ENCODE results near the gene MRPS34.

Gene MRPS34

GRCh38 chr16:1745900-1746692 is 26.8 kb downstream of the MRPS34 start:
- Histone ChIP-seq H3K4me3 (IDR thresholded peaks at IDR 0.05; ENCODE audit: insufficient read depth, low read depth, low read length) (no peak overlapping the region), H3K9ac (no peak overlapping the region), H4K20me1 (ENCODE audit: insufficient read depth) (no peaks in the 10 kb centered on the region), H3K27me3 (ENCODE audit: insufficient read depth, low read depth) (no peaks in the 10 kb centered on the region), H3K36me3 (ENCODE audit: insufficient read depth) (no peaks in the 10 kb centered on the region), H3K27ac (no peak overlapping the region), H3K79me2 (ENCODE audit: insufficient read depth, low read depth) (no peaks in the 10 kb centered on the region), H2AFZ (ENCODE audit: low read depth) (no peak overlapping the region), H3K4me2 (no peak overlapping the region), H3K4me1 (ENCODE audit: low read depth, poor library complexity, severe bottlenecking) (no peaks in the 10 kb centered on the region)
- TF ChIP-seq CTCF (conservative IDR thresholded peaks at IDR 0.05; ENCODE audit: low read depth, low read length), result no peak

DNA sequence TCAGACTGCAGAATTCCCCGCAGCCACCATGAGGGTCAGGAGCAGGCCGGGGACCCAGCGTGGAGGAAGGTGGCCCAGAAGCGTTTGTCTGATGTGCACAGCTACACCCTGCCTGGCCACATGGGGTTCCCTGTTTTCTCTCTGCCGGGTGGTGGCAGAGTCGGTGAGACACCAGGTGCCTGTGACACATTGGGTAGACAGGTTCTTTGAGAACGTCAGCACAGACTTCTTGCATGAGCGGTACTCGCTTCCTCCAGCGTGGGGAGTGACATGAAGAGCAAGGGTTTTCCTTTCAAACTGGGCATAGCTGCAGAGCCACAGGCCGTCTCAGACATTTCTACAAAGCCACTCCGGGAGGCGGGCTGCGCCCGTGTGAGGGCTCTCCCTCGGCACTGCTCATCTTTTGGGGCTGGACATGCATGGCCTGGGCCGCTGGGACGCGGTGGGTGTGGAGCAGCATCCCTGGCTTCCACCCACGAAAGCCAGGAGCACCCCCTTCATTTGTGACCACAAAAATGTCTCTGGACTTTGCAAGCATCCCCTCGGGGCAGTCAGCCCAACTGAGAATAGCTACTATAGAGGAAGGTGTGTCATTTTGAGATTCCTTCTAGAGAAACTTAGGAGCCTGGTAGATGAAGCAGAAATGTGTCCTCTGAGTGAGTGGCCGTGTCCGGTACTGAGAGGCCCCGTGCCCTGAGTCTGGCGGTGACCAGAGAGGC is 27.6 kb downstream of the MRPS34 start:
- Histone ChIP-seq H3K9ac (no peak overlapping the region), H2AFZ (ENCODE audit: low read depth) (no peak overlapping the region), H4K20me1 (ENCODE audit: insufficient read depth) (no peaks in the 10 kb centered on the region), H3K4me1 (ENCODE audit: low read depth, poor library complexity, severe bottlenecking) (no peaks in the 10 kb centered on the region), H3K27me3 (ENCODE audit: insufficient read depth, low read depth) (no peaks in the 10 kb centered on the region), H3K36me3 (ENCODE audit: insufficient read depth) (no peaks in the 10 kb centered on the region), H3K79me2 (ENCODE audit: insufficient read depth, low read depth) (no peaks in the 10 kb centered on the region), H3K4me2 (no peak overlapping the region), H3K4me3 (IDR thresholded peaks at IDR 0.05; ENCODE audit: insufficient read depth, low read depth, low read length) (no peak overlapping the region), H3K27ac (no peak overlapping the region)
- no peak for TF ChIP-seq CTCF (conservative IDR thresholded peaks at IDR 0.05; ENCODE audit: low read depth, low read length)

- Histone ChIP-seq H3K4me2 (no peak overlapping the region), H3K4me3 (IDR thresholded peaks at IDR 0.05; ENCODE audit: insufficient read depth, low read depth, low read length) (no peak overlapping the region), H3K79me2 (ENCODE audit: insufficient read depth, low read depth) (no peaks in the 10 kb centered on the region), H3K27me3 (ENCODE audit: insufficient read depth, low read depth) (no peaks in the 10 kb centered on the region), H2AFZ (ENCODE audit: low read depth) (no peak overlapping the region), H3K4me1 (ENCODE audit: low read depth, poor library complexity, severe bottlenecking) (no peaks in the 10 kb centered on the region), H4K20me1 (ENCODE audit: insufficient read depth) (no peaks in the 10 kb centered on the region), H3K27ac (no peak overlapping the region), H3K36me3 (ENCODE audit: insufficient read depth) (no peaks in the 10 kb centered on the region), H3K9ac (no peak overlapping the region)
- no peak for TF ChIP-seq CTCF (conservative IDR thresholded peaks at IDR 0.05; ENCODE audit: low read depth, low read length)
Measured at GRCh38 chr16:1744338-1744840, 28.5 kb downstream of the MRPS34 start.

DNA sequence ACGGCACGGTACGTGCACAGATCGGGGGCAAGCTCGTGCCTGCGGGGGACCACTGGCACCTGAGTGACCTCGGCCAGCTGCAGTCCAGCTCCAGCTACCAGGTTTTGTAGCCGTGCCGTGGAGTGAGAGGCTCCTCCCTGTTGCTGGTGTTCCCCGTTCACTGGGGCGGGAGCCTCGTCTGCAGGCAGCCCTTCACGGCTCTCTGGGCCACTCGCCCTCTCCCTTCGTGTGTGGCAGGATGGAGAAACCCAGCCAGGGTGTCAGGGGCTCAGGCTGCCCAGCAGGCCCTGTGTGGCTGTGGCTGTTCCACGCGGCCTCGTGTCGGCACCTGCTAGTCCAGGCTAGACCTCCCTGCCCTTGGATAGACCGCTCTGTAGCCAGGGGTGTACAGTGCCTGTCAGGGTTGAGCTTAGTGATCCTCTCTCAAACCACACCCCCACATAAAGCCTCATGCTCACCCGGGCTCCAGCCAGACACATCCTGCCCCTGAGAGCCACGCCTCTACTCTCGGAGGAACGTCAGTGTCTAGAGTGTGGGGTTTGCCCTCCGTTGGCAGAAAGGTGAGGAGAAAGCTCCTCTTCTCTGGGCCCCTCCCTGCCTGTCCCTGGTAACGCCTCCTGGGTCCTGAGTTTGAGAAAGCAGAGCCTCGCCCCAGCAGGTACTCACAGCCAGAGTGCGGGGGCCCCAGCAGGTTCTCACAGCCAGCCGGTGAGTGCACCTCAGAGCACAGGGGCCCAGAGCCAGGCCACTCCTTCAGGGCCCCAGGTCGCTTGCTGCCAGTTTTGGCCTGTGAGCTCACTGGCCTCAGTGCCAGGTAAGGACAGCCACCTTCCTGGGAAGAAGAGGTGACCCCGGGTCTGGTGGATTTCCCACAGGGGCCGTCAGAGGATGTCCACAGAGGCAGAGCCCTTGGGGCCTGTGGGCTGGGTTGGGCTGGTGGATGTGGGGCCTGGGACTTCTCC is 29.3 kb downstream of the MRPS34 start:
- Histone ChIP-seq H3K36me3 (ENCODE audit: insufficient read depth) (no peaks in the 10 kb centered on the region), H2AFZ (ENCODE audit: low read depth) (no peak overlapping the region), H3K4me3 (IDR thresholded peaks at IDR 0.05; ENCODE audit: insufficient read depth, low read depth, low read length) (no peak overlapping the region), H4K20me1 (ENCODE audit: insufficient read depth) (no peaks in the 10 kb centered on the region), H3K27ac (no peak overlapping the region), H3K79me2 (ENCODE audit: insufficient read depth, low read depth) (no peaks in the 10 kb centered on the region), H3K27me3 (ENCODE audit: insufficient read depth, low read depth) (no peaks in the 10 kb centered on the region), H3K4me1 (ENCODE audit: low read depth, poor library complexity, severe bottlenecking) (no peaks in the 10 kb centered on the region), H3K9ac (no peak overlapping the region), H3K4me2 (no peak overlapping the region)
- TF ChIP-seq CTCF (conservative IDR thresholded peaks at IDR 0.05; ENCODE audit: low read depth, low read length), result no peak
